HG03354 (cell line): ENCODE data around the gene C19orf25.
A peak's percentile ranks its signal among the peaks of the same experiment; 100 is the strongest.
"Not testable (repeated sequence)": the region's sequence is repeated elsewhere in the genome, so short reads cannot be mapped to it uniquely, and the experiment has no call there.

Experiments
- ATAC-seq: cut with Tn5 transposase; IDR thresholded peaks from one replicate; pipeline ENCODE4 v1.9.1; 2021; ENCODE audit warnings: mild to moderate bottlenecking; ENCODE audit not compliant: unreplicated experiment, poor library complexity, severe bottlenecking

C19orf25 gene

DNA sequence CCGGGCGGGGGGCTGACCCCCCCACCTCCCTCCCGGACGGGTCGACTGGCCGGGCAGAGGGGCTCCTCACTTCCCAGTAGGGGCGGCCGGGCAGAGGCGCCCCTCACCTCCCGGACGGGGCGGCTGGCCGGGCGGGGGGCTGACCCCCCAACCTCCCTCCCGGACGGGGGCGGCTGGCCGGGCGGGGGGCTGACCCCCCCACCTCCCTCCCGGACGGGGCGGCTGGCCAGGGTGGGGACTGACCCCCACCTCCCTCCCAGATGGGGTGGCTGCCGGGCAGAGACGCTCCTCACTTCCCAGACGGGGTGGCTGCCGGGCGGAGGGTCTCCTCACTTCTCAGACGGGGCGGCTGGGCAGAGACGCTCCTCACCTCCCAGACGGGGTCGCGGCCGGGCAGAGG, 20.2 kb upstream of the C19orf25 start:
- not testable (repeated sequence) for ATAC-seq

DNA sequence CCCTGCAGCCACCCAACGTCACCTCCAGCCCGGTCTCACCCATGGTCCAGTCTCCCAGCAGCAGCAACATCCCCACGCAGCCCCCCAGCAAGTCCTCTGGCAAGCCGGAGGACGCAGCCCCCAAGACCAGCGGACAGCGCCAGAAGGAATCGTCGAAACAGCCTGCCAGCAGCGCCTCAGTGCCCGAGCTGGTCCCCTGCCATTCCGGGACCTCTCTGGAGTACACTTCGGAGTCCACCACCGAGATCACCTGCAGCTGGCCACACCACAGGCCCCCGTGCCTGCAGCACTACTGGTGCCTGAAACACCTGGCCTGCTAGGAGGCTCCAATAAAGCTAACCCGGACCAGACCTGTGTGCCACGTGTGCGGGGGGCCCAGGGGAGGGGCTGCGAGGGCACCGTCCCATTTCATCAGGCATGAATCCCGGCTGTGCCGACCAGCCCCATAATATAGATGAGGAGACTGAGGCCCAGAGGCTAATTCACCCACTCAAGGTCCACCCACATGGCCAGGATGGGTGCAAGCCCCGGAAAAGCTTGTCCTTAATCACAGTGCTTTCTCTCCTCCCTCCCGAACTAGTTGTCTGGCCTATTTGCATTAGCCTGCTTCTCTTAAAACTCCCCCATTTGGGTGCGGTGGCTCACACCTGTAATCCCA, 18.7 kb upstream of the C19orf25 start:
- ATAC-seq: no peak

DNA sequence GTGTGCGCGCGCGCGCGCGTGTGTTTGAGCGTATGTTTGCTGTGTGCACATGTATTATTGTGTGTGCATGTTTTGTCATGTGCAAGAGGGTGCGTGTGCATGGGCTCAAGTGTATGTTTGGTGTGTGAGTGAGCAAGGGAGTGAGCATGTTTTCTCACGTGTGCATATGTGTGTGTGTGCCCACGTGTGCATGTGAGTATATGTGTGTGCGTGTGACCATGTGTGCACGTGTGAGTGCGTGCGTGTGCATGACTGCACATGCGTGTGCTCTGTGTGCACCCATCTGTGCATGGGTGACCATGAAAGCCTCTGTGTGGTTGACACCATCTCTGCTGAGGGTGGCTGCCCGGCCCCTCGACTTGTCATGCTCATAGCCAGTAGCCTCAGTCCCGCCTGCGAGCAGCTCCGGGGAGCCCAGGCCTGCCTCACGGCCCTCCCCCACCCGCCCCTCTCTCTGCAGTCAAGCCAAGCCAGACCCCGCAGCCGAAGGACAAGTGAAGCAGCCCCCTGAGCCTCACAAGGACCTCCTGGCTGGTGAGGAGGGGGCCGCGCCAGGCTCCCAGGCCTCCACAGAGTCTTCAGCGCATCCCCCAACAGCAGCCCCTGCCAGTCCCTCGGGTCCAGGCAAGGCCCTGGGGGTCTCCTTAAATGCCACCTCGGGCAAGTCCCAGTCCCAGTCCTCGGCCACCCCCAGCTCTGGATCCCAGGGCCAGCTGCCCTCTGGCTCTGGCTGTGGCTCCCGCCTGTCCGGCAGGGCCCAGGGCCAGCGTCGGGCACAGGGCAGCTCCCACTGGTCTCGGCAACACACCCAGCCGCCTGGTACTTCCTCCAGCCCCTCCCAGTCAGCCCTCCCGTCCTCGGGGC, 17.9 kb upstream of the C19orf25 start:
- no peak for ATAC-seq

DNA sequence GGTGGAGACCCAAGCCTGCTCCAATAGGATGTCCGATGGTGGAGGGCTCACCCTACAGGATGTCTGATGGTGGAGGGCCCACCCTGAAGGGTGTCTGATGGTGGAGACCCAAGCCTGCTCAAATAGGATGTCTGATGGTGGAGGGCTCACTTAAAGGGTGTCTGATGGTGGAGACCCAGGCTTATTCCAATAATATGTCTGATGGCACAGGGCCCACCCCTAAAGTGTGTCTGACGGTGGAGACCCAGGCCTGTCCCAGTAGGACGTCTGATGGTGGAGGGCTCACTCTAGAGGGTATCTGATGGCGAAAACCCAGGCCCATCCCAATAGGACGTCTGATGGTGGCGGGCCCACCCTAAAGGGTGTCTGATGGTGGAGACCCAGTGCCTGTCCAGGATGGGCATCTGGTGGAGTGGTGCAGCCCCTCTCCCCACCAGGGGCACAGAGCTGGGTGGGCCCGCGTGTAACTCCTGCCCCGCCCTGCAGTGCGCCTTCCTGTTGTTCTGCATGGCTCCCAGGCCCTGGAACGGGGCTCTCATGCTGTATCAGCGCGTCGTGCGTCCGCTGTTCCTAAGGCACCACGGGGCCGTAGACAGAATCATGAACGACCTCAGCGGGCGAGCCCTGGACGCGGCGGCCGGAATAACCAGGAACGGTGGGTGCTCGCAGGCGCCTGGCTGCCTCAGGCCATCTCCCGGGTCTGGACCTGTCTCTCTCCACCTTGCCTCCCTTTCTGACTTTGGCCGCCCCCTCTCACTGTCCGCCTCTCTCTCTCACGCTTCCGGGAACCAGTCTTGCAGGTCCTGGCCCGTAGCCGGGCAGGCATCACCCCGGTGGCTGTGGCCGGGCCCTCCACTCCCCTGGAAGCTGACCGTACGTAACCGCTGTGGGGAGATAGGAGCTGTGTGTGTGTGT, 17.0 kb upstream of the C19orf25 start:
- ATAC-seq: no peak

GRCh38 chr19:1495051-1495798, 16.2 kb upstream of the C19orf25 start:
- ATAC-seq: no peak

DNA sequence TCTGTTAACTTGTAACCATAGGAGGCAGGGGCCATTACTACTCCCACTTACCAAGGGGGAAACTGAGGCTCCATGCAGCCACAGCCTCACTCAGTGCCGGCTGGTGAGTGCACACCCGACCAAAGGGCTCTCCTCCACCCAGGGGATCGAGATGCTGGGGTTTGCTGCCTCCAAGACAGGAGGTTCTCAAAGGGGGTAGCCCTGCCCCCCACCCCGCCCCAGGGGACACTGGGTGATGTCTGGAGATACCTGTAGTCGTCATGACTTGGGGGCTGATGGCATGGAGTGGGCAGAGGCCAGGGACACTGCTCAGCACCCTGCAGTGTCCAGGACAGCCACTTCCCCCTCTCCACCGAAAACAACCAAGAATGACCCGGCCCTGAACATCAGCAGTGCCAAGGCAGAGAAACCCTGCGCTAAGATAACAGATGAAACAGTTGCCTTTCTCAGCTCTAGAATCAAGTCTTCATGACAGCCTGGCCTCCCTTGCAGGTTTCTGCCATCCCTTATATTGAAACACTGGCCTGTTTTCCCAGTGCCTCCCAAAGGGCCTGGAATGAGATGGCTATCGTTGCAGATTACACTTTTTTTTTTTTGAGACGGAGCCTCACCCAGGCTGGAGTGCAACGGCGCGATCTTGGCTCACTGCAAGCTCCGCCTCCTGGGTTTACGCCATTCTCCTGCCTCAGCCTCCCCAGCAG, 15.2 kb upstream of the C19orf25 start:
- no peak for ATAC-seq

- no peak for ATAC-seq
Measured at GRCh38 chr19:1492474-1493006, 13.5 kb upstream of the C19orf25 start.

- no peak for ATAC-seq
Measured at GRCh38 chr19:1491849-1492170, 12.8 kb upstream of the C19orf25 start.

- ATAC-seq: peak; percentile 0
Measured at GRCh38 chr19:1491114-1491848, 12.3 kb upstream of the C19orf25 start, which contains the start of gene REEP6. Gene REEP6, plus strand, starts transcription at chr19:1491181. Its CDS starts 89 bp downstream, at chr19:1491270.

- ATAC-seq: peak; percentile 82
Measured at GRCh38 chr19:1490311-1491113, 11.5 kb upstream of the C19orf25 start, which contains the start of gene PCSK4. Gene PCSK4, minus strand, starts transcription at chr19:1490350. Its CDS starts 4 bp downstream, at chr19:1490346.

DNA sequence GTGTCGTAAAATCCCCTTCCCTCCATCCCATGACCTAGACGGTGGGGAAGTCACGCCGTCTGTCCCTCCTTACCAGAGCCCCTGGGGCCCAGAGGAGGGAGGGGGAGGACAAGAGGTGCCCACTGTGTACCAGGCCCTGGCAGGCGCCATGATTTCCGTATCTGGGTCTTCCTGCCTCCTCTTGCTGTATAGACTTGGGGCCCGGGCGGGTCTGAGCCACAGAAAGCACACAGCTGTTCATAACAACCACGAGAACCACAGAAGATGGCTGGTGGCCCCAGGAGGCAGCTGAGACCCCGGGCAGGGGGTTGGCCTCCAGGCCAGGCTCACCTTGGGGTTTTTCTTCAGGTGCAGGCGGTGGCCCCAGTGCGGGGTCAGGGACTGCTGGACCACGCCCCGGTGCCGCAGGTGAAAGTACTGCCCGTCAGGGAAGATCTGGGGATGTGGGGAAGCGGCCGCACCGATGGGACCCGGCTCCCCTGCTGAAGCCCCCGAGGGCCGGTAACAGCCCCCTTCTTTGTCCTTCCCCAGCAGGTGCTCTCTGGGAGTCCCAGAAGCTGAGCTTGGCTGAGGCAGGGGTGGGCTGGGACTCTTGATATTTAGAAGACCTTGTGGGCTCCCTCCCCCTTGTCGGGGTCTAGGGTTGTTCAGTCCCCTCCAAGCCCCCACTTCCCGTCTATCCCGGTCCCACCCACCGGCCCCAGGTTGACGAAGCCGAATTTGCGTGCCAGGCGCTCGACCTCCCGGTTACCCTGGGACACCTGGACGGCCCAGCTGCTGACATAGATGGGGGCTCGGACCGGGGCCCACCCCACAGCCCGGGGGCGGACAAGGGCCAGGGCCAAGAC, 10.7 kb upstream of the C19orf25 start:
- ATAC-seq: no peak

- no peak for ATAC-seq
Measured at GRCh38 chr19:1488282-1488601, 9.2 kb upstream of the C19orf25 start.

GRCh38 chr19:1487576-1488281, 8.7 kb upstream of the C19orf25 start:
- ATAC-seq: no peak

GRCh38 chr19:1486720-1487575, 7.9 kb upstream of the C19orf25 start:
- ATAC-seq: no peak

DNA sequence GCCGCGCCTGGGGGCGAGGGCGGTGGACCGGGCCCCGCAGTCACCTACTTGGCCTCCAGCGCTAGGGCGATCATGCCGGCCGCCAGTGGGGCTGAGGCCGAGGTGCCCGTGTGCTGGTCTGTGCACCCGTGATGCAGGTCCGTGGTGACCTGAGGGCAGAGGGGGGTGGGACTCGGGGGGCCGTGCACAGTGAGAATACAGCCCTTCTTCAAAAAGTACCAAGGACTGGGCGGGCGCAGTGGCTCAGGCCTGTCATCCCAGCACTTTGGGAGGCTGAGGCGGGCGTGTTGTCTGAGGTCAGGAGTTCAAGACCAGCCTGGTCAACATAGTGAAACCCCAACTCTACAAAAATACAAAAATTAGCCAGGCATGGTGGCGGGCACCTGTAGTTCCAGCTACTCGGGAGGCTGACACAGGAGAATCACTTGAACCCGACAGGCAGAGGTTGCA, 5.0 kb upstream of the C19orf25 start:
- ATAC-seq: no peak
